NCI-H1694 (cell line): ENCODE results near the gene SLC25A46.
A peak's percentile ranks its signal among the peaks of the same experiment; 100 is the strongest.
"Not testable (repeated sequence)": the region's sequence is repeated elsewhere in the genome, so short reads cannot be mapped to it uniquely, and the experiment has no call there.

Experiments used
- DNase-seq: peaks from one replicate; lab custom pipeline; 2025; lab: John Stamatoyannopoulos, UW

SLC25A46 gene

DNA sequence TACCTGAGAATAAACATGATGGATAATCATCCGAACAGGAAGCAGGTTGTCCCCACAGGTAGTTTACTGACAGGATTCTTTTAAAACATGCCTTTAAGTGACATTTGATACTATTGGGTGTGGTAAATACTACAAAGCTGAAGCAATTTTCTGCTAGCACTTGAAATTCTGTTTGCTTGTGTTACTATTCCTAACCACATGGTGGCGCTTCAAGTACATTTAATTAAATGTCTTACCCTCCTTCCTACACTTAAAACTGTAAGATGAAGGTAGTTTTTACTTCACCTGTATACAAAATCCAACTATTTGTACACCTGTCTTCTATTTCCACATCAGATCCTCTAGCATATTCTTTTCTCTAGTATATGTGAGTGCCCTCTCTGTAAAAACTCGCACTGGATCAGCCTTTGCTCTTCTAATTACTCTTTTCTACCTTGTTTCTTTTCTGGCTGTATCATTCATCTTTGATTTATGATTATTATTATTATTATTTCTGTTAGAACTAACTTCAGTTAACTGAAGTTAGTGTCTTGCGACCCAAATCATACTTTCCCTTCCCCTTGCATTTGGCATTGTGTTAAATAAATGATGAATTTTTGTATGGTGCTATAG is 18.4 kb downstream of the SLC25A46 start:
- DNase-seq, result peak; percentile 51

DNA sequence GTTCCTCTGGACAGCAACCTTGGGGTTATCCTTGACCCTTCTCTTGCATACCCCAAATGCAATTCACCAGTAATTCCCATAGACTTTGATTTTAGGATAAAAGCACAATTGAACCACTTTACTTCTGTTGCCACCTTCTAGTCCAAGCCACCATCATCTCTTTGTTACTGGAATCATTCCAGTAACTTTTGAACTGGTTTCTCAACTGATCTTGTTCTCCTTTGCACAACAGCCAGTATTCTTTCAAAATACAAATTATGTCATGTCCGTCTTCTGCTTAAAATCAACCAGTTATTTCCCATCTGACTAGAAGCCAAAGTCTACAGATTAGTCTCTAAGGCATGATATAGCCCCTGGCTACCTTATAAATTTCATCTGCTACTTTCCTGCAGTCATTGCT is 21.4 kb downstream of the SLC25A46 start:
- DNase-seq, result no peak

DNA sequence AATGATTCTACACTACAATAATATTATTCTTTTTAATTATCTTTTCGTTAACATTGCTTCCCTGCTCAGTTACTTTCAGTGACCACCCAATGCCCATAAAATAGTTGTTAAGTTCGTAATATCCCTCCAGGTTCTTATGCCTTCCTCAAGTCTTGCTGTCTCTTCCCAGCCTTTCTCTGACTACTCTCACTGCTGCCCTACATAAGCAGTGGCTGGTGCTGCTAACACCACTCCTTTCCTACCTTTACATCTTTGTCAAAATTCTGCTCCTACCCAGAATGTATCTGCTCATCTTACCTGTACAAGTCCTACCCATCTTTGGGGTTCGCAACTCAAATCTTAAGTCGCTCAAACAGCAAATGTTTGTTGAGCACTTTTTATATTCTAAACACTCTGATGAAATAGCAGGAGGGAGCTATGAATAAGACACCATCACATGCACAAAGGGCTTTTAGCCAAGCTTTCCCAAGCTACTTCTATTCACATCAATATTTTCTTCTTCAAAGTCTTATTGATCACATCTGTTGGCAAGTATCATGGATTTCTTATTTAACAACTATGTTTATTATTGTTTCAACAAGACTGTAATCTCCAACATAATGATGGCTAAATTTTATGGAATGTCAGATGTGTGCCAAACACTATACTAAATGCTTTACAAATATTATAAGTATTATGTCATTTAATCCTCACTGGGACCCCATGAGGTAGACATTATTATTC is 29.5 kb downstream of the SLC25A46 start:
- no peak for DNase-seq

DNA sequence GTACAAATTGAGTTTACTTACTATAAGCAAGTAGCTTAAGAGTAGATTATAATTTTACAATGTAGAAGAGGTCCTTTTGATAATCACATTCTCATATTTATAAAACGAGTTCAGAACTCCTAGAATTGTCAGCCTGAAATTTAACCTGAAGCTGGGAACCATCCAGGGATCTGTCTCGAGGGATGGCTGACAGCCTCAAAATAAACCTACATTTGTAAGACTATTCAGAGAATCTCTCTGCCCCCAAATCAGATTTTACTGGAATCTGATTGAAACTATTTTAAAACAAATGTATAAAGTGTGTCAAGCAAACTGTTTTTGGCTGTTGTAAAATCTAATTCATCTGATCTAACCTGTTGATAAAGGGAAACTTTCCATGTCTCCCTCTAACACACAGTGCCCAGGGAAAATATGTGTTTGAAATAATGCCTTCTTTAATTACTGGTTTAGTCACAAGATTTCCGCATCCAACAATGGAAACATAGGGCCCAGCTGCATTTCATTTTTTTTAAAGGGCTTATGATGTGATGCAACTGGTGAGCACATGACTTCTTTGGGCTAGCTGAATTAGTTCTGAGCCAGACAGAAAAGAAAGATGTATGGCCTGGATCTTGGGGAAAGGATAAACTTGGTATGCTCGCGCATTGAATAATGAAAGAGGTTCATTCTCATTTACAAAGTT is 30.3 kb downstream of the SLC25A46 start:
- no peak for DNase-seq

DNA sequence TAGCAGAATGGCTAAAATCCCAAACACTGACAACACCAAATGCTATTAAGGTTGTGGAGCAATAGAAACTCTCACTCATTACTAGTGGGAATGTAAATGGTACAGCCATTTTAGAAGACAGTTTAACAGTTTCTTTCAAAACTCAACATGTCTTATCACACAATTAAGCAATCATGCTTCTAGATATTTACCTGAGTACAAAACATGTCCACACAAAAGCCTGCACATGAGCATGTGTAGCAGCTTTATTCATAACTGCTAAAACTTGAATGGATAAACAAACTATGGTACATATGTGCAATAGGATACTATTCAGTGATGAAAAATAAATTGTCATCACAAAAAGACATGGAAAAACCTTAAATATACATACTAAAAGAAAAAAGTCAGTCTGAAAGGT is 31.5 kb downstream of the SLC25A46 start:
- DNase-seq, result no peak

DNA sequence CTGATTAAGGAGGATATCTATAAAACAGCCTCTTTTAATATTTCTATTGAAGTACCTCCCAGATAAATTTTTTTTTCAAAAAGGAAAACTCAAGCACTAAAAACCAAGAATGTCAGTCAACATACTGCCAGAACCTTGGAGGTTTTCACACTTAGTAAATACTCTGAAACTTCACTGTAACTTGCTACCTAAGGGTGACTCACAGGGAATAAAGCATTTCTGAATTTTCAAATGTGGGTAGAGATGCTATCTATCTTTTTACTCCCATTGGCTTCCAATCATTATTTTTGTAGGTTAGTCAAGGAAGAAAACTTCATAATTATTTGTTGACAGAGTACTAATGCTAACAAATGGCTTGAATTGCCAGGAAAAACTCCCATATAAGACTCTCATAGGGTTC is 46.1 kb downstream of the SLC25A46 start:
- DNase-seq, result no peak

DNA sequence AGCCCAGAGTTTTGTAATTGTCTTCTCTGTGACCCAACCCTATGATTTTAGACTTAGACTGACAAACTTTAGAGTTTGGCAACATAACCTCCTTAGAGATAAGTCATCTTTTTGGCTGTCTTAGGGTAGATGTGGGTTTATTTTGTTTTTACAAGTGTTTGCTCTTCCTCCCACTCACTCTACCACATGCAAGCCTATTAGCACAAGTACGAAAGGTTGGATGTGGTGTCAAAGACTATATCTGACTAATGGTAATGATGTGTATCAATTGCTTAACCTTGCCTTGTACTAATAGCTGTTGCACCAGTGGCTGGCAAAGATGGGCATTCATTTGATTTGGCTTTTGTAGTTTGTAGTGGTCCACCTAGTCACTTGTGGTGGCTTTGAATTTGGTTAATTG is 46.5 kb downstream of the SLC25A46 start:
- DNase-seq, result no peak

DNA sequence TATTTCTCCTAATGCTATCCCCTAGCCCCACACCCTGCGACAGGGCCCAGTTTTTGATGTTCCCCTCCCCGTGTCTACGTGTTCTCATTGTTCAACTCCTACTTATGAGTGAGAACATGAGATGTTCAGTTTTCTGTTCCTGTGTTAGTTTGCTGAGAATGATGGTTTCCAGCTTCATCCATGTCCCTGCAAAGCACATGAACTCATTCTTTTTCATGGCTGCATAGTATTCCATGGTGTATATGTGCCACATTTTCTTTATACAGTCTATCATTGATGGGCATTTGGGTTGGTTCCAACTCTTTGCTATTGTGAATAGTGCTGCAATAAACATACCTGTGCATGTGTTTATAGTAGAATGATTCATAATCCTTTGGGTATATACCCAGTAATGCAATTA is 49.2 kb downstream of the SLC25A46 start:
- DNase-seq, result not testable (repeated sequence)

DNA sequence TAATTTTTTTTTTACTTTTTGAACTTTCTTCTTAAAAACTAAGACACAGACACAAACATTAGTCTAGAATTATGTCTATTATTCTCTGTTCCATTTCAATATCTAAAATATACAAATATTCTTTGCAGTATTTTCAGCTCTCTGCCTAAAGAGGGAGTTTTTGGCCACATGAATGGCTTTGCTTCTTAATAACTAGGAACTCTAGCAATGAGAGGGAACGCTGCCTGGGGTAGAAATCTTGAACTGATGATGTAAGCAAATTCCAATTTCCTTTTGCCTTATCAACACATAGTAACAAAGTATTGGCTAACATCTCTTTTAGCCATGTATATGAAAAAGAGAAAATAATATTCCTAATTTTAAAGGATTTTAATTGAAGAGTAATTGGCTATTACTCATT is 51.9 kb downstream of the SLC25A46 start:
- DNase-seq, result no peak

DNA sequence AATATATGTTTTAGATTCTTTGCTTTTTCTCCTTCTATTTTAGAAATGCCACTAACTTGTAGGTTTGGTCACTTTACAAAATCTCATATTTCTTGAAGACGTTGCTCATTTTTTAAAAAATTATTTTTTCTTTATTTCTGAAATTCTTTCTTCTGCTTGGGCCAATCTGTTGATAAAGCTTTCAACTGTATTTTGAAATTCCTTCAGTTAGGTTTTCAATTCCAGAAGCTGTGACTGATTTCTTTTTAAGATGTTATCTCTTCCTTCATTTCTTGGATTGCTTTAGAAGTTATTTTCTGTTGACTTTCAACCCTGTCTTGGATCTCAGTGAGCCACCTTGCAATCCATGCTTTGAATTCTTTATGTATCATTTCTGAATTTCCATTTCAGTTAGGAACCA is 64.2 kb downstream of the SLC25A46 start:
- DNase-seq, result no peak

DNA sequence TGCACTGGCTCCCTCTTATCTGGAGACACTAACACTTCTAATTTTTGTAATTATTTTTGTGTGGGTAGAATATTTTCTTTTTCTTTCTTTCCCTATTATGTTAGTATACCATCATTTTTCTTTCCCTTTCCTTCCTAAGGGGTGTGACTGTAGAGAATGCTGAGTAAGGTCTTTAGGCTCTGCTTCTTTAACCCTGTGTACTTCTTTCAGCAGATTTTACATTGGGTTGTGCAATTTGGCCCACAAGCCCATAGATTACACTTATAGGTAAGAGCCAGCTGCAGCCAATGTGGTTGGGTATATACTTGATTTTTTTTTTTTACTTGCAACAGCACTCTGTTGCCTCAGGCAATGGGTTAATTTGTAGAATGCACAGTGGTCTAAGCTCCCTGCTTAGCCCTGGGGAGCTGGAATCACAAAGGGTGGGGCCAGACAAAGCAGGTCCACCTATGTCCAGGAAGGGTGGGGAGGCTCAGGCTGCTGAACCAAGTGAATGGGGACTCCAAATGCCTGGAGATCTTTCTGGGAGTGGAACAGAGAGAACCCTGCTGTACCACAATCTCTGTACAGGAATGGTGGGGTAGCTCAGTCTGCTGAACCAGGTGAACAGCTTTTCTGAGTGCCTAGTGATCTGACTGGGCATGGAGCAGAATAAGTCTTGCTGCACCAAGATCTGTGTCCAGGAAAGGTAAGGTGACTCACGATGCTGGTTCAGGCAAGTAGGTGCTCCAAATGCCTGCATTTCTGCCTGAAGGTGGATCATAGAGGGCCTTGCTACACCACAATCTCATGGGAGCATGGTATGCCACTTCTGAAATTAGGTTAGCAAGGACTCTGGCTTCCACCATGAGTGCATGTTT is 64.9 kb downstream of the SLC25A46 start:
- no peak for DNase-seq

DNA sequence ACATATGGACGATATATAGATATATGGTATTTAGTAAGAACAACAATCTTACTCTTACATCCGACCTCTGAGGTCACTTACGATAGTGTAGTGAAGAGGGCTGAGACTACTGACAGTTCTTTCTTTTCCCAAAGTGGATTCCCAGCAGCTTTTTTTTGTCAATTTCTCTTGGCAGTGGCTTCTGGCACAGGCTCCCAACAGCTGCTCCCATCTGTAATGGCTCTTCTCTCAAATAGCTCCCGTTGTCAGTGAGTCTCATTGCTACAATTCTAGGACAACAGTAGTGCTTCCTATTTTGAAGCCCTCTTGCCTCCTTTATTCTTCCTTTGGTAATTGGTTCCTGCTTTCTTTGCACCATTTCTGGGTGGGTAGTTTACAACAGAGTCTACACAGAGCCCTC is 68.4 kb downstream of the SLC25A46 start:
- peak; percentile 68 for DNase-seq

DNA sequence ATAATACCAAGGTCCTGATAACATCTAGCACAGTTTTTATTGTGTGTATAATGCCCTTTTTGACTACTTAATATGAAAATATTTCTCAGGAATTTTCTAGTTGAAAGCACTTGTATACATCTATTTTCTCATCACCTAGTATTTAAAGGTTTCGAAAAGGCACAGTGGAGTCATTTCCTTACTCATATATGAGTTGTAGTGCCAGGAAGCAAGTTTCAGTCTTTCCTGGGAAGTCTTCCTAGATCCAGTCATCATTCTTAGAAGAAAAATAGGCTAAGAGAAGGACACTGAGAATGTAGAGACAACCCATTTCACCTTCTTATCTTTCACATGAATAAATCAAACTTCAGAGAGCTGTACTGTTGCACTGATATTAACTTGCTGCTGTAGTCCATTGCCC is 70.2 kb downstream of the SLC25A46 start:
- no peak for DNase-seq
